ENCODE results near the gene FAM3B.
A peak's percentile ranks its signal among the peaks of the same experiment; 100 is the strongest.

Gene FAM3B

GRCh38 chr21:41361053-41361785, 44.6 kb downstream of the FAM3B start:
- DNase-seq (ENCODE audit: insufficient read length, low spot score) (no peak), FAIRE-seq (peak; percentile 69)
- no peak for TF ChIP-seq TAF1 (IDR thresholded peaks at IDR 0.05; ENCODE audit: low read depth, low read length)

GRCh38 chr21:41361786-41362604, 45.4 kb downstream of the FAM3B start, which contains the start of gene MX2:
TSS of gene MX2 (plus strand) at chr21:41362027. CDS start at chr21:41376907, 14,880 bp downstream.
- FAIRE-seq (peak; percentile 94), DNase-seq (ENCODE audit: insufficient read length, low spot score) (peak; percentile 42)
- TF ChIP-seq PAX5 (IDR thresholded peaks at IDR 0.05; ENCODE audit: insufficient read depth, low read length, severe bottlenecking) (no peak), POU2F2 (IDR thresholded peaks at IDR 0.05; ENCODE audit: low read depth, low read length) (peak; percentile 67; the same call in 1 of the 2 replicates), TAF1 (IDR thresholded peaks at IDR 0.05; ENCODE audit: low read depth, low read length) (peak; percentile 54; the same call in 1 of the 2 replicates), POLR2A (IDR thresholded peaks at IDR 0.05; ENCODE audit: low read depth, low read length) (peak; percentile 81), POLR2AphosphoS5 (IDR thresholded peaks at IDR 0.05; ENCODE audit: low read depth, low read length) (peak; percentile 84; the same call in 1 of the 2 replicates), SPI1 (IDR thresholded peaks at IDR 0.05; ENCODE audit: low read depth, low read length) (peak; percentile 79)

- FAIRE-seq = no peak
- no peak for DNase-seq (ENCODE audit: insufficient read length, low spot score)
- TF ChIP-seq POLR2A (IDR thresholded peaks at IDR 0.05; ENCODE audit: low read depth, low read length) (no peak), POU2F2 (IDR thresholded peaks at IDR 0.05; ENCODE audit: low read depth, low read length) (no peak), POLR2AphosphoS5 (IDR thresholded peaks at IDR 0.05; ENCODE audit: low read depth, low read length) (no peak), PAX5 (IDR thresholded peaks at IDR 0.05; ENCODE audit: insufficient read depth, low read length, severe bottlenecking) (no peak), SPI1 (IDR thresholded peaks at IDR 0.05; ENCODE audit: low read depth, low read length) (no peak), TAF1 (IDR thresholded peaks at IDR 0.05; ENCODE audit: low read depth, low read length) (no peak)
Measured at GRCh38 chr21:41362605-41363369, 46.2 kb downstream of the FAM3B start.

- peak; percentile 43 for FAIRE-seq
- DNase-seq (ENCODE audit: insufficient read length, low spot score) = no peak
- TF ChIP-seq POLR2AphosphoS5 (IDR thresholded peaks at IDR 0.05; ENCODE audit: low read depth, low read length) (no peak), POU2F2 (IDR thresholded peaks at IDR 0.05; ENCODE audit: low read depth, low read length) (no peak), PAX5 (IDR thresholded peaks at IDR 0.05; ENCODE audit: insufficient read depth, low read length, severe bottlenecking) (no peak), SPI1 (IDR thresholded peaks at IDR 0.05; ENCODE audit: low read depth, low read length) (no peak), TAF1 (IDR thresholded peaks at IDR 0.05; ENCODE audit: low read depth, low read length) (no peak), POLR2A (IDR thresholded peaks at IDR 0.05; ENCODE audit: low read depth, low read length) (no peak)
Measured at GRCh38 chr21:41363370-41364270, 47.0 kb downstream of the FAM3B start.

GRCh38 chr21:41364308-41364707, 47.7 kb downstream of the FAM3B start:
- FAIRE-seq (no peak), DNase-seq (ENCODE audit: insufficient read length, low spot score) (no peak)
- no peak for TF ChIP-seq PAX5 (IDR thresholded peaks at IDR 0.05; ENCODE audit: insufficient read depth, low read length, severe bottlenecking)

GRCh38 chr21:41365377-41366107, 48.9 kb downstream of the FAM3B start:
- FAIRE-seq (peak; percentile 56), DNase-seq (ENCODE audit: insufficient read length, low spot score) (no peak)
- TF ChIP-seq POLR2AphosphoS5 (IDR thresholded peaks at IDR 0.05; ENCODE audit: low read depth, low read length) = no peak
- no peak for TF ChIP-seq PAX5 (IDR thresholded peaks at IDR 0.05; ENCODE audit: insufficient read depth, low read length, severe bottlenecking)

GRCh38 chr21:41366522-41367151, 50.0 kb downstream of the FAM3B start:
- DNase-seq (ENCODE audit: insufficient read length, low spot score) (peak; percentile 32), FAIRE-seq (peak; percentile 87)
- no peak for TF ChIP-seq TAF1 (IDR thresholded peaks at IDR 0.05; ENCODE audit: low read depth, low read length)
- TF ChIP-seq SPI1 (IDR thresholded peaks at IDR 0.05; ENCODE audit: low read depth, low read length) = no peak
- peak; percentile 60; the same call in 1 of the 2 replicates for TF ChIP-seq POLR2AphosphoS5 (IDR thresholded peaks at IDR 0.05; ENCODE audit: low read depth, low read length)
- no peak for TF ChIP-seq PAX5 (IDR thresholded peaks at IDR 0.05; ENCODE audit: insufficient read depth, low read length, severe bottlenecking)
- TF ChIP-seq POU2F2 (IDR thresholded peaks at IDR 0.05; ENCODE audit: low read depth, low read length) = no peak
- peak; percentile 76 for TF ChIP-seq POLR2A (IDR thresholded peaks at IDR 0.05; ENCODE audit: low read depth, low read length)

- DNase-seq (ENCODE audit: insufficient read length, low spot score) (no peak), FAIRE-seq (no peak)
- TF ChIP-seq PAX5 (IDR thresholded peaks at IDR 0.05; ENCODE audit: insufficient read depth, low read length, severe bottlenecking) = no peak
- TF ChIP-seq TAF1 (IDR thresholded peaks at IDR 0.05; ENCODE audit: low read depth, low read length) = peak; percentile 31; the same call in 1 of the 2 replicates
Measured at GRCh38 chr21:41367301-41367944, 50.8 kb downstream of the FAM3B start.

Measured in GM12891 (cell line).